Measurements from ENCODE around the gene NEURL1.

Gene NEURL1

GRCh38 chr10:103578782-103579382, 85.4 kb downstream of the NEURL1 start:
- no peak for TF ChIP-seq CTCF (IDR thresholded peaks at IDR 0.05; ENCODE audit: borderline replicate concordance, insufficient read depth, low read depth, low read length)

GRCh38 chr10:103580011-103580410, 86.5 kb downstream of the NEURL1 start:
- H3K4me3 ChIP-seq (ENCODE audit: low read depth, low read length) = no peak overlapping the region
- no peak for TF ChIP-seq CTCF (IDR thresholded peaks at IDR 0.05; ENCODE audit: borderline replicate concordance, insufficient read depth, low read depth, low read length)

More at GRCh38 chr10:103578782-103579382, 85.4 kb downstream of the NEURL1 start:
- no peak overlapping the region for H3K4me3 ChIP-seq (ENCODE audit: low read depth, low read length)

- no peak for TF ChIP-seq CTCF (IDR thresholded peaks at IDR 0.05; ENCODE audit: borderline replicate concordance, insufficient read depth, low read depth, low read length)
- H3K4me3 ChIP-seq (ENCODE audit: low read depth, low read length) = no peak overlapping the region
Observed at GRCh38 chr10:103580430-103580829, 86.9 kb downstream of the NEURL1 start.

GRCh38 chr10:103581499-103581898, 88.0 kb downstream of the NEURL1 start:
- TF ChIP-seq CTCF (IDR thresholded peaks at IDR 0.05; ENCODE audit: borderline replicate concordance, insufficient read depth, low read depth, low read length) = no peak
- no peak overlapping the region for H3K4me3 ChIP-seq (ENCODE audit: low read depth, low read length)

GRCh38 chr10:103582331-103583123, 89.0 kb downstream of the NEURL1 start:
- no peak overlapping the region for H3K4me3 ChIP-seq (ENCODE audit: low read depth, low read length)
- TF ChIP-seq CTCF (IDR thresholded peaks at IDR 0.05; ENCODE audit: borderline replicate concordance, insufficient read depth, low read depth, low read length) = no peak

- TF ChIP-seq CTCF (IDR thresholded peaks at IDR 0.05; ENCODE audit: borderline replicate concordance, insufficient read depth, low read depth, low read length) = no peak
- no peak overlapping the region for H3K4me3 ChIP-seq (ENCODE audit: low read depth, low read length)
Observed at GRCh38 chr10:103583871-103584215, 90.3 kb downstream of the NEURL1 start.
